ENCODE data around the gene RTN4. TPM values are rescaled to one million over a fixed set of nuclear protein-coding genes. Genes with fewer than 3 reads are reported as not detected.
A peak's percentile ranks its signal among the peaks of the same experiment; 100 is the strongest.

RTN4 gene
- total RNA-seq, 1 experiment from 2014 or later = 200 TPM

GRCh38 chr2:55063713-55064323 lies 13.6 kb upstream of the RTN4 start:
- WGBS (ENCODE audit: extremely low coverage, insufficient read length, low lambda C conversion rate) = no CpG with 5 or more reads among the region's 6 CpGs

More at GRCh38 chr2:55063713-55064323, 13.6 kb upstream of the RTN4 start:
- H3K79me2 ChIP-seq (ENCODE audit: insufficient read depth, low read length) = no peaks in the 10 kb centered on the region
- H3K23ac ChIP-seq (ENCODE audit: insufficient read length, low read depth, low read length) = no peak overlapping the region
- H3K14ac ChIP-seq (ENCODE audit: insufficient read depth, low read length) = no peak overlapping the region
- H4K91ac ChIP-seq (ENCODE audit: insufficient read length, low read depth, low read length) = no peak overlapping the region
- H2BK20ac ChIP-seq (ENCODE audit: low read depth, low read length, poor library complexity, severe bottlenecking) = no peak overlapping the region
- DNase-seq = no peak
- H2BK120ac ChIP-seq (ENCODE audit: low read depth, low read length, poor library complexity, severe bottlenecking) = no peak overlapping the region
- no peak overlapping the region for H3K18ac ChIP-seq (ENCODE audit: insufficient read length, low read depth, low read length)
- H3K4me1 ChIP-seq (ENCODE audit: insufficient read depth, low read length) = no peaks in the 10 kb centered on the region
- no peak overlapping the region for H3K4me3 Mint-ChIP-seq
- no peak overlapping the region for H3T11ph ChIP-seq (ENCODE audit: low read length)
- no peak overlapping the region for H3K4ac ChIP-seq (ENCODE audit: low read depth, low read length)
- H3K79me1 ChIP-seq (ENCODE audit: insufficient read depth, low read depth, low read length, poor library complexity, severe bottlenecking) = no peaks in the 10 kb centered on the region
- H3K9me3 ChIP-seq (ENCODE audit: control insufficient read depth, low read depth, low read length) = no peaks in the 10 kb centered on the region
- no peak overlapping the region for H3K4me2 ChIP-seq (ENCODE audit: insufficient read depth, insufficient read length, low read length)
- H3K27ac Mint-ChIP-seq = no peak overlapping the region
- H3K4me1 Mint-ChIP-seq = no peaks in the 10 kb centered on the region
- H4K20me1 ChIP-seq (ENCODE audit: control insufficient read depth, insufficient read depth, insufficient read length) = no peaks in the 10 kb centered on the region
- no peaks in the 10 kb centered on the region for H3K9me3 Mint-ChIP-seq
- no peak overlapping the region for H2BK5ac ChIP-seq (ENCODE audit: insufficient read length, low read length)
- H2AFZ ChIP-seq (ENCODE audit: low read length) = no peak overlapping the region
- H3K9ac ChIP-seq (ENCODE audit: extremely low read depth, insufficient read length, low read length) = no peak overlapping the region
- H3K27ac ChIP-seq (ENCODE audit: insufficient read length, low read depth, low read length) = no peak overlapping the region
- H3K23me2 ChIP-seq (ENCODE audit: insufficient read length, low read depth, low read length, poor library complexity, severe bottlenecking) = no peaks in the 10 kb centered on the region
- no peak overlapping the region for H4K8ac ChIP-seq (replicated peaks; ENCODE audit: insufficient read length, low read depth, low read length)
- no peak overlapping the region for H2AK5ac ChIP-seq (ENCODE audit: insufficient read length, low read length)
- no peaks in the 10 kb centered on the region for H3K36me3 Mint-ChIP-seq (ENCODE audit: insufficient read depth in 1 of 3, low read depth in 3 of 3)
- no peak overlapping the region for H3K56ac ChIP-seq (ENCODE audit: insufficient read length, low read depth, low read length)
- no peak overlapping the region for H2BK12ac ChIP-seq (ENCODE audit: insufficient read length, low read depth, low read length)
- no peaks in the 10 kb centered on the region for H3K27me3 Mint-ChIP-seq (ENCODE audit: low read depth)
- H3K27me3 ChIP-seq (ENCODE audit: insufficient read depth, low read length) = no peaks in the 10 kb centered on the region
- TF ChIP-seq CTCF (conservative IDR thresholded peaks at IDR 0.05) = peak; percentile 56; the same call in 2 of the 3 replicates
- H2BK15ac ChIP-seq (ENCODE audit: low read depth, low read length) = no peak overlapping the region
- H4K5ac ChIP-seq (ENCODE audit: insufficient read length, low read depth, low read length) = no peak overlapping the region

Measured in H9 (cell line).